HG03354 (cell line): ENCODE results near the gene CALML4.
"Not testable (repeated sequence)": the region's sequence is repeated elsewhere in the genome, so short reads cannot be mapped to it uniquely, and the experiment has no call there.

Experiments used
- ATAC-seq: cut with Tn5 transposase; IDR thresholded peaks from one replicate; pipeline ENCODE4 v1.9.1; 2021; ENCODE audit warnings: mild to moderate bottlenecking; ENCODE audit not compliant: unreplicated experiment, poor library complexity, severe bottlenecking

Gene CALML4

GRCh38 chr15:68196445-68197169, 8.5 kb downstream of the CALML4 start:
- no peak for ATAC-seq

- no peak for ATAC-seq
These were observed 9.6 kb downstream of the CALML4 start for GRCh38 chr15:68195336-68196112.

GRCh38 chr15:68192804-68193486, 12.2 kb downstream of the CALML4 start:
- no peak for ATAC-seq

GRCh38 chr15:68192117-68192516, 13.0 kb downstream of the CALML4 start:
- no peak for ATAC-seq

- no peak for ATAC-seq
These were observed 13.6 kb downstream of the CALML4 start for GRCh38 chr15:68191555-68191954.

GRCh38 chr15:68190048-68190447, 15.1 kb downstream of the CALML4 start:
- no peak for ATAC-seq

GRCh38 chr15:68188647-68189046, 16.5 kb downstream of the CALML4 start:
- no peak for ATAC-seq

GRCh38 chr15:68187559-68187958, 17.6 kb downstream of the CALML4 start:
- ATAC-seq: no peak

GRCh38 chr15:68186671-68187397, 18.3 kb downstream of the CALML4 start:
- ATAC-seq: no peak

- ATAC-seq: no peak
These were observed 20.3 kb downstream of the CALML4 start for GRCh38 chr15:68184616-68185480.

GRCh38 chr15:68183616-68184315, 21.4 kb downstream of the CALML4 start:
- ATAC-seq: no peak

- ATAC-seq: no peak
These were observed 27.4 kb downstream of the CALML4 start for GRCh38 chr15:68177742-68178141.

GRCh38 chr15:68176601-68177000, 28.5 kb downstream of the CALML4 start:
- no peak for ATAC-seq

- ATAC-seq: no peak
These were observed 29.6 kb downstream of the CALML4 start for GRCh38 chr15:68175526-68175925.

- no peak for ATAC-seq
These were observed 32.0 kb downstream of the CALML4 start for GRCh38 chr15:68173119-68173518.

GRCh38 chr15:68172037-68172436, 33.1 kb downstream of the CALML4 start:
- not testable (repeated sequence) for ATAC-seq

- ATAC-seq: no peak
These were observed 38.3 kb downstream of the CALML4 start for GRCh38 chr15:68166847-68167246.

- ATAC-seq: no peak
These were observed 41.9 kb downstream of the CALML4 start for GRCh38 chr15:68163191-68163590.
